Left lung (tissue), 10 donors: Measurements from ENCODE around the gene IFT88. TPM values are rescaled to one million over a fixed set of nuclear protein-coding genes. Genes with fewer than 3 reads are reported as not detected.

ENCODE experiments used
- ATAC-seq: fragments of 200-7000 bp; cut with Tn5 transposase; one replicate; pipeline ENCODE4 v1.9.1; 2020; ENCODE audit warnings: moderate library complexity
- DNase-seq, 4 donors: peaks; one replicate each; pipeline ENCODE4 v3.0.0-alpha.2; 2013 to 2020
- H3K27ac ChIP-seq, 2 donors: fragments of 200-600 bp; sonication (generic) in 1 of 2; one replicate each; pipeline versions ENCODE4 v1.5.0 to v1.8.0; 2020 to 2021
- H3K27me3 ChIP-seq, 2 donors: fragments of 200-600 bp; sonication (generic) in 1 of 2; one replicate each; pipeline versions ENCODE4 v1.5.0 to v1.8.0; 2020 to 2021
- H3K36me3 ChIP-seq, 2 donors: fragments of 200-600 bp; sonication (generic) in 1 of 2; one replicate each; pipeline versions ENCODE4 v1.5.0 to v1.8.0; 2020 to 2021
- H3K4me1 ChIP-seq, 2 donors: fragments of 200-600 bp; one replicate each; pipeline ENCODE4 v1.8.0; 2021
- H3K4me3 ChIP-seq, 2 donors: fragments of 200-600 bp; sonication (generic) in 1 of 2; one replicate each; pipeline versions ENCODE4 v1.5.0 to v1.8.0; 2020 to 2021; ENCODE audit warnings: mild to moderate bottlenecking in 1 of 2
- H3K9me3 ChIP-seq, 2 donors: fragments of 200-600 bp; sonication (generic) in 1 of 2; one replicate each; pipeline versions ENCODE4 v1.5.0 to v1.8.0; 2020 to 2021
- CTCF ChIP-seq, 2 donors: fragments of 200-600 bp; sonication (generic) in 1 of 2; IDR thresholded peaks; one replicate each; pipeline versions ENCODE4 v1.5.0 to v1.8.0; 2021; ENCODE audit warnings: antibody characterized with exemption in 2 of 2
- intact Hi-C, 2 donors: fragments of 100-400 bp; cut with DNase I; formaldehyde crosslinking; loops; one replicate each; pipeline versions ENCODE4 v1.11.2 to v1.14.2; 2022
- polyA plus RNA-seq, 6 donors: library from polyadenylated mRNA; unstranded; fragments of 120-200 nt; gene quantifications; one replicate each; pipeline ENCODE4 v1.2.1, GENCODE V29; 2013; ENCODE audit not compliant: insufficient read length in 6 of 6
- total RNA-seq, 2 donors: library from RNA; stranded (reverse); fragmentation: NEBNext Ultra II Directional; extraction: Animal tissue kit (Norgen Biotek cat#: 25700); gene quantifications; one replicate each; pipeline ENCODE4 v1.2.1, GENCODE V29; 2021
- donor health status: DM: no; HTN: yes; CAD: no.
- donor health status: DM: no; HTN: no; CAD: no.

Gene IFT88
- total and polyA plus RNA-seq, 8 donors, result 13.5 to 37.9 (median 35.8) TPM

GRCh38 chr13:20547479-20547908 is 19.5 kb upstream of the IFT88 start:
- no peaks in the 10 kb centered on the region for H3K36me3 ChIP-seq
- no peak for TF ChIP-seq CTCF (IDR thresholded peaks at IDR 0.05)
- no peak for DNase-seq
- no peak overlapping the region for H3K4me3 ChIP-seq
- peaks cover 0 to 10% of the 10 kb centered on the region in 2 donors for H3K4me1 ChIP-seq
- no peaks in the 10 kb centered on the region for H3K27me3 ChIP-seq
- intact Hi-C loops, result no loop called here
- no peaks in the 10 kb centered on the region for H3K9me3 ChIP-seq
- ATAC-seq, result no peak
- no peak overlapping the region for H3K27ac ChIP-seq

DNA sequence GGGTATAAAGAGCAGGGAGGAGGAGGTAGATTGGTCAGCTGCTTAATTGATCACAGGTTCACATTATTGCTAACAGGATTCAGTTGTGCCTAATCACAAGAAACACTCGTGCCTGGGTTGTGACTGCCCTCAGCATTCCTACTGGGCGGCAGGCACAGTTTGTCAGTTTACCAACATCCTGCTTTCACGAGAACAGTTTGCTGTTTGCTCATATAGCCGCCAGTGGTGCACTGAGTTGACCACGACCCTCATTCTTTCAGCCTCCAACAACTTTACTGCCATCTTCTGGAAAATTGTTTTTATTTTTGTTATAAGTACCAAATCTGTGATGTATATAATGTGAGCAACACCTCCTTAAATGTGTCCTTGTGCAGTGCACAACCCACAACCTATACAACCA is 16.2 kb upstream of the IFT88 start:
- no peak for DNase-seq
- H3K27me3 ChIP-seq, result no peaks in the 10 kb centered on the region
- no peak for TF ChIP-seq CTCF (IDR thresholded peaks at IDR 0.05)
- H3K4me1 ChIP-seq, result peaks cover 0 to 10% of the 10 kb centered on the region in 2 donors
- H3K36me3 ChIP-seq, result no peaks in the 10 kb centered on the region
- H3K9me3 ChIP-seq, result no peaks in the 10 kb centered on the region
- ATAC-seq, result no peak
- H3K4me3 ChIP-seq, result no peak overlapping the region
- intact Hi-C loops, result no loop called here
- no peak overlapping the region for H3K27ac ChIP-seq

DNA sequence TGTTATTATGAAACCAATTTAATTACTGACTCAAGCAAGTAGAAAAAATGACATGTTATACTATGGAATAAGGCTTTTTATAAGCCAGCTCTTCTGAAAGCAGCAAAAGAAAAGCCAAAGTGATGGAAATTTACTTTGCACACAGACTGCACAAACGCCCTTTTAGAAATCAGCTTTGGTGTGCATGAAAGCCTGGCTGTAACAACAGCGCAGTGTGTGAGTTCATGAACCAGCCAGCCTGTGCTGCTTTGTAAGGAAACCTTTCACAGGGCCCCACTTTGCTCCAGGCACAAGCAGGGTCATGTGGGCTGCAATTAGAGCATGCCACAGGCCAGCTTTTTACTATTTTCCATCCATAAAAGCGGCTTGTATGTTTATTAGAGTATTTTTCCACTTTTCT is 13.6 kb upstream of the IFT88 start:
- Histone ChIP-seq H3K27ac (no peak overlapping the region), H3K4me1 (no peaks in the 10 kb centered on the region), H3K27me3 (no peaks in the 10 kb centered on the region), H3K9me3 (no peaks in the 10 kb centered on the region), H3K4me3 (no peak overlapping the region), H3K36me3 (no peaks in the 10 kb centered on the region)
- intact Hi-C loops, result no loop called here
- DNase-seq (peak in 1 of 4 donors; percentile 19), ATAC-seq (no peak)
- no peak for TF ChIP-seq CTCF (IDR thresholded peaks at IDR 0.05)

- DNase-seq (no peak), ATAC-seq (no peak)
- no peaks in the 10 kb centered on the region for H3K36me3 ChIP-seq
- intact Hi-C loops, result no loop called here
- TF ChIP-seq CTCF (IDR thresholded peaks at IDR 0.05), result no peak
- no peaks in the 10 kb centered on the region for H3K27me3 ChIP-seq
- H3K4me1 ChIP-seq, result no peaks in the 10 kb centered on the region
- no peaks in the 10 kb centered on the region for H3K9me3 ChIP-seq
- no peak overlapping the region for H3K4me3 ChIP-seq
- H3K27ac ChIP-seq, result no peak overlapping the region
Observed at GRCh38 chr13:20558982-20559381, 8.0 kb upstream of the IFT88 start.

- no peaks in the 10 kb centered on the region for H3K36me3 ChIP-seq
- no peak for ATAC-seq
- H3K9me3 ChIP-seq, result no peaks in the 10 kb centered on the region
- TF ChIP-seq CTCF (IDR thresholded peaks at IDR 0.05), result no peak
- intact Hi-C loops, result no loop called here
- H3K27ac ChIP-seq, result no peak overlapping the region
- no peak for DNase-seq
- H3K27me3 ChIP-seq, result no peaks in the 10 kb centered on the region
- H3K4me1 ChIP-seq, result no peaks in the 10 kb centered on the region
- H3K4me3 ChIP-seq, result no peak overlapping the region
Observed at GRCh38 chr13:20559659-20560356, 7.1 kb upstream of the IFT88 start.
